Cardiac fibroblast (primary cell): Measurements from ENCODE around the gene RCBTB2.

ENCODE experiments used
- DNase-seq, 2 donors: peaks; one replicate each; pipeline versions ENCODE4 v3.0.0 to v3.0.0-alpha.2; 2010; ENCODE audit warnings: low read depth in 2 of 2
- H3K4me3 ChIP-seq, 2 donors: replicated peaks in 1 of 2; 1 replicate in 1 of 2; 2 replicates in 1 of 2; pipeline ENCODE4 v1.5.1; 2011; ENCODE audit warnings: low read depth in 2 of 2, low read length in 2 of 2, mild to moderate bottlenecking in 2 of 2, moderate library complexity in 1 of 2
- TF ChIP-seq, protein P1 (sequence below): IDR thresholded peaks from one replicate; pipeline ENCODE4 v1.5.1; 2011; ENCODE audit warnings: low read depth, mild to moderate bottlenecking, low read length, inconsistent platforms

RCBTB2 gene

DNA sequence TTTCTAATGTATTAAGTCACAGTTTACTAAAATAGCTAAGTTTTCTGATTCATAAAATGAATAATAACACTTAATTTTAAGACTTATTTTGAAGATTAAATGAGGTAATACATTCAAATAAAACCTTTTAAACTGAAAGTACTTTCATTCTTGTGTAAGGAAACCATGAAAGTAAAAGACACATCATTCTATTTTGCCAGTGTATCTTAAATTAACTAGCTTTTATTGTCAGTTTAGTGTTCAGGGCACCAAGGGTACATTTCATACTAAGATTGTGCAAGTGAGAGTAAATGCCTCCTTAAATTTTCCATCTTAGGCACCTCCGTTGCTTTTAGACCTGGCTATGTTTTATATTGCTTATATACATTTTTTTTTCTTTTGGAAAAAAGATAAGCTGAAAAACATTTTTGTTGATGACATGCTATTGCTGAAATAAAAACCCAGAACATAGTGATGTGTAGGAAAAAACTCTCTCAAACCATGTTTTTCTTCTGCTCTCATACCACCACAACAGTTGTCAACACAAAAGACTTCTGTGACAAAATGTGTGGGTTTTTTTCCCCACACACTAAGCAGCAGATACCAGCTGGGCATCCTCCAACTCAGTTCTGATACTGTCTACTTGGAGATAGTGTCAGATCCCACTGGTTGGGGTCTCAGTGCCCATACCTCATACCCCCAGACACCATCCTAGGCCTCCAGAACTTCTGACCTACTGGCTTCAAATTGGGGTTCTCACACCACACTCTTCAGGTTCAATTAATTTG lies 89.3 kb downstream of the RCBTB2 start:
- DNase-seq = no peak
- TF ChIP-seq, protein P1, sequence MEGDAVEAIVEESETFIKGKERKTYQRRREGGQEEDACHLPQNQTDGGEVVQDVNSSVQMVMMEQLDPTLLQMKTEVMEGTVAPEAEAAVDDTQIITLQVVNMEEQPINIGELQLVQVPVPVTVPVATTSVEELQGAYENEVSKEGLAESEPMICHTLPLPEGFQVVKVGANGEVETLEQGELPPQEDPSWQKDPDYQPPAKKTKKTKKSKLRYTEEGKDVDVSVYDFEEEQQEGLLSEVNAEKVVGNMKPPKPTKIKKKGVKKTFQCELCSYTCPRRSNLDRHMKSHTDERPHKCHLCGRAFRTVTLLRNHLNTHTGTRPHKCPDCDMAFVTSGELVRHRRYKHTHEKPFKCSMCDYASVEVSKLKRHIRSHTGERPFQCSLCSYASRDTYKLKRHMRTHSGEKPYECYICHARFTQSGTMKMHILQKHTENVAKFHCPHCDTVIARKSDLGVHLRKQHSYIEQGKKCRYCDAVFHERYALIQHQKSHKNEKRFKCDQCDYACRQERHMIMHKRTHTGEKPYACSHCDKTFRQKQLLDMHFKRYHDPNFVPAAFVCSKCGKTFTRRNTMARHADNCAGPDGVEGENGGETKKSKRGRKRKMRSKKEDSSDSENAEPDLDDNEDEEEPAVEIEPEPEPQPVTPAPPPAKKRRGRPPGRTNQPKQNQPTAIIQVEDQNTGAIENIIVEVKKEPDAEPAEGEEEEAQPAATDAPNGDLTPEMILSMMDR = no peak

More for the DNA sequence above, 89.3 kb downstream of the RCBTB2 start:
- no peak overlapping the region for H3K4me3 ChIP-seq
